VCaP (cell line): ENCODE data around the gene ALOX15.
"Not testable (repeated sequence)": the region's sequence is repeated elsewhere in the genome, so short reads cannot be mapped to it uniquely, and the experiment has no call there.

Experiments used
- H3K27ac ChIP-seq: fragments of 450-650 bp; 2 replicates; pipeline ENCODE4 v1.5.1; 2017
- TF ChIP-seq, protein P1 (sequence below): fragments of 450-650 bp; conservative IDR thresholded peaks from 2 replicates; pipeline ENCODE4 v1.5.1; 2017; ENCODE audit warnings: mild to moderate bottlenecking, moderate library complexity

ALOX15 gene

GRCh38 chr17:4594931-4595684 lies 46.4 kb downstream of the ALOX15 start:
- H3K27ac ChIP-seq, result no peak overlapping the region
- TF ChIP-seq, protein P1, sequence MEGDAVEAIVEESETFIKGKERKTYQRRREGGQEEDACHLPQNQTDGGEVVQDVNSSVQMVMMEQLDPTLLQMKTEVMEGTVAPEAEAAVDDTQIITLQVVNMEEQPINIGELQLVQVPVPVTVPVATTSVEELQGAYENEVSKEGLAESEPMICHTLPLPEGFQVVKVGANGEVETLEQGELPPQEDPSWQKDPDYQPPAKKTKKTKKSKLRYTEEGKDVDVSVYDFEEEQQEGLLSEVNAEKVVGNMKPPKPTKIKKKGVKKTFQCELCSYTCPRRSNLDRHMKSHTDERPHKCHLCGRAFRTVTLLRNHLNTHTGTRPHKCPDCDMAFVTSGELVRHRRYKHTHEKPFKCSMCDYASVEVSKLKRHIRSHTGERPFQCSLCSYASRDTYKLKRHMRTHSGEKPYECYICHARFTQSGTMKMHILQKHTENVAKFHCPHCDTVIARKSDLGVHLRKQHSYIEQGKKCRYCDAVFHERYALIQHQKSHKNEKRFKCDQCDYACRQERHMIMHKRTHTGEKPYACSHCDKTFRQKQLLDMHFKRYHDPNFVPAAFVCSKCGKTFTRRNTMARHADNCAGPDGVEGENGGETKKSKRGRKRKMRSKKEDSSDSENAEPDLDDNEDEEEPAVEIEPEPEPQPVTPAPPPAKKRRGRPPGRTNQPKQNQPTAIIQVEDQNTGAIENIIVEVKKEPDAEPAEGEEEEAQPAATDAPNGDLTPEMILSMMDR, result no peak

DNA sequence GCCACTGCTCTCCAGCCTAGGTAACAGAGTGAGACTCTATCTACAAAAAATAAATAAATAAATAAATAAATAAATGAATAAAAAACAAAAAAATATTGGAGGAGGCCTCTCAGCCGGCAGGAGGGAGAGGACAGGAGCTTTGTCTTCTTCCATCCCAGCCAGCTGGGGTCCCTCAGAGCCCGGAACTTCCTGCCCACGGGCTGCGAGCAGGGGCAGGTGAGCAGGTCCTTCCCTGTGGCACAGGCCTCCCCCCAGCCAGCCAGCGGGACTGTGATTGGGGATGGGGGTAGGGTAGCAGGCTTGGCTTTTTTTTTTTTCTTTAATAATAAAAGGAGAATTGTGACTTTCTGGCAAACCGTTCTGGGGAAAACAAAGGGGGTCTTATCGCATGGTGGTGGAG lies 47.1 kb downstream of the ALOX15 start:
- TF ChIP-seq, protein P1, result no peak

DNA sequence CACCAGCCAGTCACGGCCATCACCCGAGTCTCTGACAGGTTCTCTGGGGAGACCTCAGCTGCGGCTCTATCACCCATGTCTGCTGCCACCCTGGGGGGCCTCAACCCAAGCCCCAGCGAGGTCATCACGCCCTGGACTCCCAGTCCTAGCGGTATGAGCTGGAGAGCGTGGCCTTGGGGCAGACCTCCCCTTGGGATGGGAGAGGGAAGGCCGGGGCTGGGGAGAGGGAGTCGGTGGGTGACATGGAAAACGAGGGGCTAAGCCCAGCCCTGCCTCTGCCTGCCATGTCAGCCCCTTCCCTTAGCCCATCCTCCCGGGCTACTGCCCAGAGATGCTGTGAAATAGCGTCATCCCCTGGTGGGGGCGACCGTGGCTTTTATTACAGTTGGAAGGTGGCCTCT lies 48.5 kb downstream of the ALOX15 start:
- no peak overlapping the region for H3K27ac ChIP-seq
- TF ChIP-seq, protein P1, result no peak

More for the DNA sequence above, 47.1 kb downstream of the ALOX15 start:
- H3K27ac ChIP-seq, result no peak overlapping the region

- TF ChIP-seq, protein P1, result no peak
- no peak overlapping the region for H3K27ac ChIP-seq
These were observed 49.1 kb downstream of the ALOX15 start for GRCh38 chr17:4592240-4593005.

GRCh38 chr17:4591529-4591928 lies 49.9 kb downstream of the ALOX15 start:
- TF ChIP-seq, protein P1, result no peak
- H3K27ac ChIP-seq, result no peak overlapping the region

DNA sequence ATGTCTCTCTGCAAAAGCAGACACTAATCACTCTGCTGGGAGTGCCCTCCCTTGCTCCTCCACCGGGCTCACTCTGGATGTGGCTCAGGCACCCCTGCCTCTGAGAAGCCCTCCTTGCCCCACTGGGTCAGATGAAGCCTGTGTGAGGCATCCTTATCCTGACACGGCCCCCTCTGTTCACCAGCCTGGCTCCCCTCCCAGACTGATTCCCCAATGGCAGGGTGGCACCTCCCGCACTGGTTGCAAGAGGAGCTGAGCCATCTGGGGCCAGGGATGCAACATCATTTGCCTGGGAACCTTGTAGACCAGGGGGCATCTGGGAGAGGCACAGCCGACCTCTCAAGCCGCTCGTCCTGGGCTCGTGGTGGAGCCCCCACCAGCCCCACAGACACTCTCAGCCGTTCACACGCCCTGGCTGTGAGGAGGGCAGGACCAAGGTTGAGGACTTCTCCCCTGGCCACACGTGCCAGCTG lies 50.5 kb downstream of the ALOX15 start:
- no peak overlapping the region for H3K27ac ChIP-seq
- TF ChIP-seq, protein P1, result no peak

DNA sequence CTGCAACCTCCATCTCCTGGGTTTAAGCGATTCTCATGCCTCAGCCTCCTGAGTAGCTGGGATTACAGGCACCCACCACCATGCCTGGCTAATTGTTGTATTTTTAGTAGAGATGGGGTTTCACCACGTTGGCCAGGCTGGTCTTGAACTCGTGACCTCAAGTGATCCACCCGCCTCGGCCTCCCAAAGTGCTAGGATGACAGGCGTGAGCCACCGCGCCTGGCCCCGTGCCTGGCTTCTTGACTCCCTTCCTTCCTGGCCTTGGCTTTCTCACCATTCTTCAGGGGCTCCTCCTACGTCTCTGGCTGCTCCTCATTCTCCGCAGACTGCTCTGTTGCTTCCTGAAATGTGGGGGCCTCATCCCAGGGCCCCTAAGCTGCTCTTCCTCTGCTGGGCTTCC lies 51.4 kb downstream of the ALOX15 start:
- not testable (repeated sequence) for H3K27ac ChIP-seq
